Neuron (in vitro differentiated cells): ENCODE data around the gene RAX.
A peak's percentile ranks its signal among the peaks of the same experiment; 100 is the strongest.

ENCODE experiments used
- H2AFZ ChIP-seq: one replicate; pipeline ENCODE4 v1.6.1; 2013; ENCODE audit warnings: low read depth, mild to moderate bottlenecking, inconsistent platforms, low read length, moderate library complexity
- H3K27me3 ChIP-seq: one replicate; pipeline ENCODE4 v1.6.1; 2013; ENCODE audit warnings: low read length; ENCODE audit not compliant: insufficient read depth
- H3K36me3 ChIP-seq: one replicate; pipeline ENCODE4 v1.6.1; 2013; ENCODE audit warnings: low read length; ENCODE audit not compliant: insufficient read depth
- H3K4me1 ChIP-seq: one replicate; pipeline ENCODE4 v1.6.1; 2013; ENCODE audit warnings: low read length; ENCODE audit not compliant: insufficient read depth
- H3K4me3 ChIP-seq: 2 replicates; pipeline ENCODE4 v1.5.1; 2013; ENCODE audit warnings: mild to moderate bottlenecking, low read length, moderate library complexity
- H3K9me3 ChIP-seq: one replicate; pipeline ENCODE4 v1.6.1; 2013; ENCODE audit warnings: low read length

RAX gene

GRCh38 chr18:59272891-59273758, at the start of gene RAX:
Gene RAX (minus strand): TSS chr18:59273454. CDS start chr18:59273206, 248 bp downstream.
- no peak within 1 kb of the TSS for H2AFZ ChIP-seq
- no peaks in the 10 kb centered on the region for H3K36me3 ChIP-seq
- peaks cover 93% of the 10 kb centered on the region for H3K27me3 ChIP-seq
- no peak within 1 kb of the TSS for H3K4me3 ChIP-seq
- H3K9me3 ChIP-seq: no peaks in the 10 kb centered on the region
- peaks cover 7% of the 10 kb centered on the region for H3K4me1 ChIP-seq

GRCh38 chr18:59318460-59319050, 45.3 kb upstream of the RAX start, which contains the start of gene CPLX4:
Gene CPLX4 (minus strand): TSS chr18:59318649. CDS start chr18:59318462, 187 bp downstream.
- H2AFZ ChIP-seq: no peak within 1 kb of the TSS
- H3K9me3 ChIP-seq: peaks cover 2% of the 10 kb centered on the region
- H3K27me3 ChIP-seq: peaks cover 13% of the 10 kb centered on the region
- H3K4me1 ChIP-seq: no peaks in the 10 kb centered on the region
- H3K4me3 ChIP-seq: no peak within 1 kb of the TSS
- no peaks in the 10 kb centered on the region for H3K36me3 ChIP-seq

GRCh38 chr18:59311631-59312030, 38.4 kb upstream of the RAX start:
- H3K27me3 ChIP-seq: peaks cover 35% of the 10 kb centered on the region
- H3K36me3 ChIP-seq: no peaks in the 10 kb centered on the region
- H3K4me1 ChIP-seq: peaks cover 3% of the 10 kb centered on the region
- H3K9me3 ChIP-seq: no peaks in the 10 kb centered on the region
- H2AFZ ChIP-seq: no peak overlapping the region
- no peak overlapping the region for H3K4me3 ChIP-seq

- H3K4me1 ChIP-seq: peaks cover 3% of the 10 kb centered on the region
- H3K9me3 ChIP-seq: no peaks in the 10 kb centered on the region
- H3K4me3 ChIP-seq: peak overlapping the region; percentile 10
- peak overlapping the region; percentile 41 for H2AFZ ChIP-seq
- H3K27me3 ChIP-seq: peaks cover 41% of the 10 kb centered on the region
- H3K36me3 ChIP-seq: no peaks in the 10 kb centered on the region
These were observed 35.6 kb upstream of the RAX start for GRCh38 chr18:59308938-59309260.

- H3K4me3 ChIP-seq: peak overlapping the region; percentile 10
- peak overlapping the region; percentile 41 for H2AFZ ChIP-seq
- H3K9me3 ChIP-seq: no peaks in the 10 kb centered on the region
- H3K27me3 ChIP-seq: peaks cover 39% of the 10 kb centered on the region
- H3K36me3 ChIP-seq: no peaks in the 10 kb centered on the region
- H3K4me1 ChIP-seq: peaks cover 3% of the 10 kb centered on the region
These were observed 35.1 kb upstream of the RAX start for GRCh38 chr18:59308248-59308937.

- H3K27me3 ChIP-seq: peaks cover 48% of the 10 kb centered on the region
- no peaks in the 10 kb centered on the region for H3K36me3 ChIP-seq
- H3K4me3 ChIP-seq: no peak overlapping the region
- H2AFZ ChIP-seq: no peak overlapping the region
- no peaks in the 10 kb centered on the region for H3K9me3 ChIP-seq
- H3K4me1 ChIP-seq: peaks cover 3% of the 10 kb centered on the region
These were observed 33.4 kb upstream of the RAX start for GRCh38 chr18:59306640-59307039.

GRCh38 chr18:59305295-59305694, 32.0 kb upstream of the RAX start:
- Histone ChIP-seq H2AFZ (no peak overlapping the region), H3K27me3 (peaks cover 48% of the 10 kb centered on the region)

GRCh38 chr18:59303656-59304195, 30.5 kb upstream of the RAX start:
- no peaks in the 10 kb centered on the region for H3K9me3 ChIP-seq
- H2AFZ ChIP-seq: no peak overlapping the region
- H3K4me3 ChIP-seq: no peak overlapping the region
- H3K36me3 ChIP-seq: no peaks in the 10 kb centered on the region
- peaks cover 1% of the 10 kb centered on the region for H3K4me1 ChIP-seq
- H3K27me3 ChIP-seq: peaks cover 53% of the 10 kb centered on the region

More at GRCh38 chr18:59305295-59305694, 32.0 kb upstream of the RAX start:
- no peaks in the 10 kb centered on the region for H3K9me3 ChIP-seq
- peaks cover 3% of the 10 kb centered on the region for H3K4me1 ChIP-seq
- H3K36me3 ChIP-seq: no peaks in the 10 kb centered on the region
- no peak overlapping the region for H3K4me3 ChIP-seq

GRCh38 chr18:59303006-59303405, 29.8 kb upstream of the RAX start:
- Histone ChIP-seq H3K4me1 (no peaks in the 10 kb centered on the region), H3K9me3 (no peaks in the 10 kb centered on the region), H3K4me3 (no peak overlapping the region), H3K27me3 (peaks cover 53% of the 10 kb centered on the region), H3K36me3 (no peaks in the 10 kb centered on the region), H2AFZ (no peak overlapping the region)

- Histone ChIP-seq H3K4me1 (no peaks in the 10 kb centered on the region), H3K27me3 (peaks cover 51% of the 10 kb centered on the region), H2AFZ (no peak overlapping the region), H3K36me3 (no peaks in the 10 kb centered on the region), H3K4me3 (no peak overlapping the region), H3K9me3 (no peaks in the 10 kb centered on the region)
These were observed 28.7 kb upstream of the RAX start for GRCh38 chr18:59301929-59302328.

GRCh38 chr18:59300676-59301285, 27.5 kb upstream of the RAX start:
- Histone ChIP-seq H3K9me3 (no peaks in the 10 kb centered on the region), H2AFZ (no peak overlapping the region), H3K4me1 (no peaks in the 10 kb centered on the region), H3K36me3 (no peaks in the 10 kb centered on the region), H3K4me3 (no peak overlapping the region), H3K27me3 (peaks cover 47% of the 10 kb centered on the region)

- peaks cover 53% of the 10 kb centered on the region for H3K27me3 ChIP-seq
- H3K36me3 ChIP-seq: no peaks in the 10 kb centered on the region
- no peaks in the 10 kb centered on the region for H3K4me1 ChIP-seq
- no peak overlapping the region for H3K4me3 ChIP-seq
- H3K9me3 ChIP-seq: no peaks in the 10 kb centered on the region
- no peak overlapping the region for H2AFZ ChIP-seq
These were observed 25.6 kb upstream of the RAX start for GRCh38 chr18:59298871-59299270.
